ENCODE results near the gene GTF3C6.
"Not testable (repeated sequence)": the region's sequence is repeated elsewhere in the genome, so short reads cannot be mapped to it uniquely, and the experiment has no call there.

GTF3C6 gene

DNA sequence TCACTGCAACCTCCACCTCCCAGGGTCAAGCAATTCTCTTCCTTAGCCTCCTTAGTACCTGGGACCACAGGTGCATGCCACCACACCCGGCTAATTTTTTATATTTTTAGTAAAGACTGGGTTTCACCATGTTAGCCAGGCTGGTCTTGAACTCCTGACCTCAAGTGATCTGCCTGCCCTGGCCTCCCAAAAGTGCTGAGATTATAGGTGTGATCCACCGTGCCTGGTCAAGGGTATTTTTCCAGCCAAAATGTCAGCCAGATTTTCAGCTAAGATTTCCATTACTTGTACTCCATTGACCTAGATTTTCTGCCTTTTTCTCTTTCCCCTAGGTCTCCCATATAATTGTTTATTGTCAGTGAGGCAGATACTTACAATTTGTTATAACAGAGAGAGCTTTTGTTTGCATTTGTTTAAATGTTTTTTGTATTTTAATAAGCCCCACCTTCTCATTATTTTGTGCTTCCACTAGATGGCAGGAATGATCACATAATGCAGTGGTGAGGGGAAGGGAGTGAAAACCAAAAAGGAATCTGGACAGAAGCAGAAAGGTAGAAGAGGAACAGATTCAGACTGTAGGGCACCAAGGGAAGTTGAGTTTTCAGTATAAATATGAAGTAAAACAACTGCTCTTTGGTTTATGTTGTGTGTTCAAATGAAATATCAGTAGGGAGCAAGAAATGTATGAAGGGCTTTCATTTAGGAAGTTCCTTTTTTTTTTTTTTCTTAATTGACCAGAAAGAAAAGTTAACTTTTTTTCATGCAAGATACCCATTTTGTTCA is 53.0 kb downstream of the GTF3C6 start:
- Histone ChIP-seq H3K9me3 (peaks cover 18% of the 10 kb centered on the region), H3K27me3 (no peaks in the 10 kb centered on the region), H3K27ac (no peak overlapping the region), H3K4me1 (no peaks in the 10 kb centered on the region), H4K20me1 (peaks cover 52% of the 10 kb centered on the region), H3K9ac (no peak overlapping the region), H3K36me3 (peaks cover 97% of the 10 kb centered on the region), H3K4me2 (no peak overlapping the region), H3K4me3 (no peak overlapping the region)
- no peak for TF ChIP-seq Cebpa-rat (IDR thresholded peaks at IDR 0.05)

DNA sequence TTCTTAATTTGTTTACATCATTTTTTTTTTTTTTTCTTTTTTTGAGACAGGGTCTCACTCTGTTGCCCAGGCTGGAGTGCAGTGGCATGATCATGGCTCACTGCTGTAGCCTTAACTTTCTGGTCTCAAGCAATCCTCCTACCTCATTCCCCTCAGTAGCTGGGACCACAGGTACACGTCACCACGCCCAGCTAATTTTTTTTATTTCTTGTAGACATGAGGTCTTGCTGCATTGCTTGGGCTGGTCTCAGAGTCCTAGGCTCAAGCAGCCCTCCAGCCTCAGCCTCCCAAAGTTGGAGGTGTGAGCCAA is 53.6 kb downstream of the GTF3C6 start:
- peaks cover 47% of the 10 kb centered on the region for H4K20me1 ChIP-seq
- no peak overlapping the region for H3K27ac ChIP-seq
- H3K9ac ChIP-seq, result no peak overlapping the region
- H3K27me3 ChIP-seq, result no peaks in the 10 kb centered on the region
- H3K4me3 ChIP-seq, result no peak overlapping the region
- H3K4me1 ChIP-seq, result no peaks in the 10 kb centered on the region
- peaks cover 96% of the 10 kb centered on the region for H3K36me3 ChIP-seq
- H3K9me3 ChIP-seq, result peaks cover 22% of the 10 kb centered on the region
- no peak overlapping the region for H3K4me2 ChIP-seq
- no peak for TF ChIP-seq Cebpa-rat (IDR thresholded peaks at IDR 0.05)

DNA sequence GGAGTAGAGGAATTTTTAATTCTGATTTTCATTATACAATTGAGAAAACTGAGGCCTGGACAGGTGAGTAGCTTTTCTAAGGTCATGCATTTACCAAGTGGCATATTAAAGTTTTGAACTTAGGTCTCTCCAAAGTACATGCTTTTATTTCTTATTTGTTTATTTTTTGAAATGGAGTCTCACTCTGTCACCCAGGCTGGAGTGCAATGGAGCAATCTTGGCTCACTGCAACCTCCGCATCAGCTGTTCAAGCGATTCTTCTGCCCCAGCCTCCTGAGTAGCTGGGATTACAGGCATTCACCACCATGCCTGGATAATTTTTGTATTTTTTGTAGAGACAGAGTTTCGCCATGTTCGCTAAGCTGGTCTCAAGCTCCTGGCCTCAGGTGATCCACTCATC is 54.0 kb downstream of the GTF3C6 start:
- Histone ChIP-seq H4K20me1 (peaks cover 43% of the 10 kb centered on the region), H3K9me3 (peaks cover 24% of the 10 kb centered on the region), H3K36me3 (peaks cover 95% of the 10 kb centered on the region)
- H3K4me3 ChIP-seq, H3K27me3 ChIP-seq, H3K27ac ChIP-seq, H3K4me2 ChIP-seq, H3K4me1 ChIP-seq, H3K9ac ChIP-seq: not testable (repeated sequence)

DNA sequence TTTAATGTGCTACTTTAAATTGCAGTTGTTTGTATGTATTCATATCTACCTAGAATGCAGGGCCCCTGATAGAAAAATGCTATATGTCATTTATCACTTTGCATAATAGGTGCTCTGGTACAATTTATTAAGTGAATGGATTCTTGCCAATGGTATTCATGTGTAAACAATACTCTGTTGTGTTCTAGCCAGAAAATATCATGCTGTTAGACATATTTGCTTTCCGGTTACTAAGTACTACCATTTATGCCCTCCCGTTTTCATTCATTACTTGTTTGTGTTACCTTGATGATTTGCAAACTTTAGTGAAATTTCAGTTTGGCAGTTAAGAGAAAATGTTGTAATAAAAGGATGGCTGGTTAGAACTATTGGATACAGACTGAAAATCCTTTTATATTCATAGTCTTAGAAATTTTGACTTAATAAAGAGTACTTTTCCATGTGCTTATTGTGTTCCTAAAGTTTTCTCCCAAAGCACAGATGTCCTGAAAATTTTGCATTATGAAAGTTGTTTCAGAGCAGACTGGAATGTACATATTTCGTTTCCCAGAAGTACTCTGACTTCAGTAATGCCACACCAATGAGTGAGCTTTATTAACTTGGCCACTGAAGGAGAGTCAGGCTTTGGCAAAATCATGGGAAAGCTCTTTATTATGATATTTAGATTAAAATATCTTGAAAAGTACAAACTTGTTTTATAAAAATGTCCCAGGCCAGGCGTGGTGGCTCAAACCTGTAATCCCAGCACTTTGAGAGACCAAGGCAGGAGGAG is 54.8 kb downstream of the GTF3C6 start:
- peaks cover 24% of the 10 kb centered on the region for H3K9me3 ChIP-seq
- no peaks in the 10 kb centered on the region for H3K4me1 ChIP-seq
- no peak overlapping the region for H3K4me3 ChIP-seq
- no peak overlapping the region for H3K27ac ChIP-seq
- peaks cover 39% of the 10 kb centered on the region for H4K20me1 ChIP-seq
- H3K27me3 ChIP-seq, result no peaks in the 10 kb centered on the region
- H3K4me2 ChIP-seq, result no peak overlapping the region
- no peak for TF ChIP-seq Cebpa-rat (IDR thresholded peaks at IDR 0.05)
- H3K36me3 ChIP-seq, result peaks cover 93% of the 10 kb centered on the region
- H3K9ac ChIP-seq, result no peak overlapping the region

DNA sequence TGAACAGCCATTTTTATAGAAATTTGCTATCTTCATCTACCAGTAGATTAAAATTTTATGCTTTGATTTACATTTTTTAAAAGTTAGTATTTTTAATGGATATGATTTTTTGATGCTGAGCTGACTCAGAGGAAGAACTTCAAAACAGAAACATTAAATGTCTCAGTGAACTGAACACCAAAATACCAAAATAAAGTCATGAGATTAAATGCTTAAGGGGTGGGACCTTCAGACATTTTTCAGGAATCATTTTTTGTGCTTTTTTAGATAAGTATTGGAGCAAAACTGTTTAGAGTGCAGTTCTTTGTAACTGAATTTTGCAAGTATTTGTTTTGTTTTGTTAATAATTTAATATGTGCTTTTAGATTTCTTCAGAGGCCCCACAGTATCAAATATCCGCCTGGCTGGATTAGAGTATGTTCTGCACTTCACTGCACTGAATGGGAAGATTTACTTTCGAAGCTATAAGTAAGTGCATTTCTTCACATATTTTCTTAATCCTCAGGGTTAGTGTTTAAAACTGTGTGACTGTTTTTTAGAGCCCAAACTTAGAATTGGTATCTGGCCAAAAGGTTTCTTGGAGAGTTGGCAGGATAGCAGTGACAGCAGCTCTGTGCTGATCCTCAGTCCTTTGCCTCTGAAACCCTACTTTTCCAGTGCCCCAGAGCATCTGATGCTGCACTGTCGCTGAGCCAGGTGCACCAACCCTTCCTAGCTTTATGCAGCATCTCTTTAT is 57.1 kb downstream of the GTF3C6 start:
- Histone ChIP-seq H3K27ac (no peak overlapping the region), H3K4me1 (no peaks in the 10 kb centered on the region), H3K36me3 (peaks cover 93% of the 10 kb centered on the region), H3K27me3 (no peaks in the 10 kb centered on the region), H4K20me1 (peaks cover 25% of the 10 kb centered on the region), H3K4me2 (no peak overlapping the region), H3K9me3 (peaks cover 24% of the 10 kb centered on the region), H3K9ac (no peak overlapping the region), H3K4me3 (no peak overlapping the region)
- TF ChIP-seq Cebpa-rat (IDR thresholded peaks at IDR 0.05), result no peak

DNA sequence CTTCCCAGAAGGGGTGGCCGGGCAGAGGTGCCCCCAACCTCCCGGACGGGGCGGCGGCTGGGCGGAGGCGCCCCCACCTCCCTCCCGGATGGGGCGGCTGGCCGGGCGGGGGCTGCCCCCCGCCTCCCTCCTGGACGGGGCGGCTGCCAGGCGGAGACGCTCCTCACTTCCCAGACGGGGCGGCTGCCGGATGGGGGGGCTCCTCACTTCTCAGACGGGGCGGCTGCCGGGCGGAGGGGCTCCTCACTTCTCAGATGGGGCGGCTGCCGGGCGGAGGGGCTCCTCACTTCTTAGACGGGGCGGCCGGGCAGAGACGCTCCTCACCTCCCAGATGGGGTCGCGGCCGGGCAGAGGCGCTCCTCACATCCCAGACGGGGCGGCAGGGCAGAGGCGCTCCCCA is 58.7 kb downstream of the GTF3C6 start:
- not testable (repeated sequence) for H3K4me2 ChIP-seq, H3K4me3 ChIP-seq, H3K4me1 ChIP-seq, H3K27me3 ChIP-seq, H3K9ac ChIP-seq, H3K27ac ChIP-seq
- peaks cover 87% of the 10 kb centered on the region for H3K36me3 ChIP-seq
- H4K20me1 ChIP-seq, result 0 out of 2 replicates have a peak, but pooled peaks cover 15% of the 10 kb centered on the region
- peaks cover 24% of the 10 kb centered on the region for H3K9me3 ChIP-seq
